M059J (cell line): Measurements from ENCODE around the gene SLC29A3. TPM values are rescaled to one million over a fixed set of nuclear protein-coding genes. Genes with fewer than 3 reads are reported as not detected.
"Not testable (repeated sequence)": the region's sequence is repeated elsewhere in the genome, so short reads cannot be mapped to it uniquely, and the experiment has no call there.

Experiments used
- DNase-seq: peaks from one replicate; pipeline ENCODE4 v3.0.0-alpha.2; 2012; ENCODE audit warnings: low read depth
- total RNA-seq: library from RNA; depleted of rRNA; stranded (reverse); fragments of >200 nt; shearing (Covaris generic); gene quantifications from 2 replicates; pipeline ENCODE4 v1.2.3, GENCODE V29; 2014; rRNA removed

Gene SLC29A3
- total RNA-seq, result 1.2 and 2.7 TPM in 2 replicates

GRCh38 chr10:71319042-71319799 is at the start of gene SLC29A3:
TSS of gene SLC29A3 (plus strand) at chr10:71319259. CDS start at chr10:71319310, 51 bp downstream.
- peak; percentile 64 for DNase-seq

DNA sequence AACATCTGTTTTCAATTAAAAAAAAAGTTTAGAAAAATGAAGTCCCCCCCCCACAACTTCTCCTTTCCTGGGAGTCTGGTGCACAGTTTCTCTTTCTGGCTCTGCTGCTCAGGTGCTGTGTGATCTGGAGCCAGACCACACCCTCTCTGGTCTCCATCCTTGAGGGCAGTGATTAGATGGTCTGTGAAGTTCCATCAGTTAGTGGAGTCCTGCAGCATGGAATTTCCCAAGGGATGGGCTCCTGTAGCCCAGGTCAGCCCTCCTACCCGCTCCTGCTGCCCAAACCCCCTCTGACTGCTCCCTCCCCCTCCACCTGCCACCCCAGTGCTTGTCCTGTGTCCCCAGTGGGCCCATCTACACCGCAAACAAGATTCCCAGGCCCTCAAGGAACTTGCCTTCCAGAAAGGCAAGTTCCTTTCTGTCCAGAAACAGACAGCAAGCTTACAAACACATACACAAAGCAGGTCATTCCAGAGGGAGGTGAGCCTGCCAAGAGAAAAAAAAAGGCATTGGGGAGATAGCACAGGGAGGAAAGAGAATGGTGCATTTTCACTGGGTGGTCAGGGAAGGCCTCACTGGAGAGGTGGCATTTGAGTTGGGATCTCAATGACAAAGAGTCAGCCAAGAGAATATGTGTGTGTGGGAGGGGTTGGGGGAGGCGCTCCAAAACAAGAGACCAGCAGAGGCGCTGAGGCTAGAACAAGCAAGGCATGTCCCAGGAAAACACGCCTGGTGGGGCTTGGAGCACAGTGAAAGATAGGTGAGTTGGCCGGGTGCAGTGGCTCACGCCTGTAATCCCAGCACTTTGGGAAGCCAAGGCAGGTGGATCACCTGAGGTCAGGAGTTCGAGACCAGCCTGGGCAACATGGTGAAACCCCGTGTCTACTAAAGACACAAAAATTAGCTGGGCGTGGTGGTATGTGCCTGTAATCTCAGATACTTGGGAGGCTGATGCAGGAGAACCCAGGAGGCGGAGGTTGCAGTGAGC is 49.5 kb upstream of the SLC29A3 start:
- no peak for DNase-seq

GRCh38 chr10:71270301-71271220 is 48.5 kb upstream of the SLC29A3 start:
- peak; percentile 53 for DNase-seq

GRCh38 chr10:71271662-71272055 is 47.4 kb upstream of the SLC29A3 start:
- DNase-seq, result no peak

GRCh38 chr10:71272056-71272771 is 46.8 kb upstream of the SLC29A3 start:
- DNase-seq, result peak; percentile 36

DNA sequence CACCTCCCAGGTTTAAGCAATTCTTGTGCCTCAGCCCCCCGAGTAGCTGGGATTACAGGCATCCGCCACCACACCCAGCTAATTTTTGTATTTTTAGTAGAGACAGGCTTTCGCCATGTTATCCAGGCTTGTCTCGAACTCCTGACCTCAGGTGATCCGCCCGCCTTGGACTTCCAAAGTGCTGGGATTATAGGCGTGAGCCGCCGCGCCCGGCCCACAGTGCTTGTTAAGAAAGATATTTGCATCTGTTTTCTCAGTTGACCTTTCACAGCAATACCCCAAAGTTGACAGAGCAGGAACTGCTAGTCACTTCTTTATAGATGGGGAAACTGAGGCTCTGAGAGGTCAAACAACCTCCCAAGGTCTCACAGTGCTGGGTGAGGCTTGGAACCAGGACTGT is 46.1 kb upstream of the SLC29A3 start:
- DNase-seq, result not testable (repeated sequence)

- no peak for DNase-seq
These were observed 45.6 kb upstream of the SLC29A3 start for GRCh38 chr10:71273506-71273905.

GRCh38 chr10:71274901-71275796 is 43.9 kb upstream of the SLC29A3 start:
- no peak for DNase-seq

- DNase-seq, result no peak
These were observed 42.2 kb upstream of the SLC29A3 start for GRCh38 chr10:71276873-71277272.

DNA sequence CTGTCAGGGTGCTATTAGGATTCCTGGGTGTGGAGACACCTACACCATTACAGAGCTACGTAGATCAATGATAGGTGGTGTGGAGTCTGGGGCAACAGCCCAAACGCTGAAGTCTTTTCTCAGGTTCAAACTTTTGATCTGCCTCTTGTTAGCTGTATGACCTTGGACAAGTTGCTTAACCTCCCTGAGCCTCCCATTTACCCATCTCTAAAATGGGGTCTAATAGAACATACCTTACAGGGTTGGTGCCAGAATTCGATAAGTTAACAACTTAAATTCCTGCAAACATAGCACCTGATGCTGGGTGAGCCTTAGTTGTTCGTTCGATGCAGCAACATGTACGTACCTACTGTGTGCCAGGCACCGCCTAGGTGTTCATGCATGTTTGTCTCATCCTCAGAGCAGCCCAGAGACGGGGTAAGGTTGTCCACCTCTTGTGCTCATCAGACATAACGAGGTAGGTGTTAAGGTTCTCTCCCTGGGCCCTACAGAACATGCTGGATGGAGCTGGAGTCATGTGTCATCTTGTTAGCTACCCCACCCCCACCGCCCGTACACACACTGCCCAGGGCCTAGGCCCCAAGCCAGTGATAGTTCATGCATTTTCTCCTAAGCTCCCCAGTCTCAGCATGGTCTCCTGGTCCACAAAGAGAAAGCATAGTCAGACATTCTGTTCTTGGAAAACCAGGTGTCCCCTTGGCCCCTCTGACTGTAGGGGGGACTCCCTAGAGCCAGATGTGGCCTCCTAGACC is 41.0 kb upstream of the SLC29A3 start:
- DNase-seq, result no peak

DNA sequence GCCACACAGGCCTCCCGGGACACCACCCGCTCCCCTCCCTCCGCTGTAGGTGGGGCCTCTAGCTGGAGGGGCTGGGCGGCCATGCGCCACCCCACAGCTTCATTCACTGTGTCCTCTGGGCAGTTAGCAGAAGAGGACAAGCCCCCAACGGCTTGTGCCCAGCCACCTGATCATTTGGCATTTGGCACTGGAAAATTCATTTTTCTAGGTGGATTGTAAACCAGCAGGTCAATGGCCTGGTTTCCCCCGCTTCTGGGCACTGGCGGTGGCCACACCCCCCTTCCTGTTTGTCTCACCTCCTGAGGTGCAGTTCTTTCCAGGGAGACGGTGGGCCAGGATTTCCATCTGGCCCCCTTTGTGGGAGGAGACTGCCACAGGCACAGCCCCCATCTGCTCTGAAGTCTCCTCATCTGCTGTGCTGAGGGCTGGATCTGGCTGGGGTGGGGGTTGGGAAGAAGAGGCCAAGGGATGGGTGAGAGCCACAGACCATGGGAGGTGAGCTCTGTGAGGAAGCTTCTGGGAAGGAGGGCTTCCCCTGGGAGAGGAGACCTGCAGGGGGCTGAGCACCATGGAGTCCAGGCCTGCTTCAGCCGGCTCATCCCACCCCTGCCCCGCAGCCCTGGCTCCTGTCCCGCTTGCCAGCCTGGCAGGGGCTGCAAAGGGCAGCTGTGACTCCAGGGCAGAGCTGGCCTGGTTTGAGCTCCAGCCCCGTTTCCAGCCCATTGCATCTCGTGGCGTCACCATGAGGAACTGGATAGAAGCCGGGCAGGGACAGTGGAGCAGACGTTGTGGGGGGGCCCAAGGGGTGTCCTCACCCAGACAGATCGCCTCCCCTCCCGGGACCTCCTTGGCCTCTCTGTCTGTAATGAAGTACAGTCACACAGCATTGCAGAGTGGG is 40.1 kb upstream of the SLC29A3 start:
- DNase-seq, result no peak

DNA sequence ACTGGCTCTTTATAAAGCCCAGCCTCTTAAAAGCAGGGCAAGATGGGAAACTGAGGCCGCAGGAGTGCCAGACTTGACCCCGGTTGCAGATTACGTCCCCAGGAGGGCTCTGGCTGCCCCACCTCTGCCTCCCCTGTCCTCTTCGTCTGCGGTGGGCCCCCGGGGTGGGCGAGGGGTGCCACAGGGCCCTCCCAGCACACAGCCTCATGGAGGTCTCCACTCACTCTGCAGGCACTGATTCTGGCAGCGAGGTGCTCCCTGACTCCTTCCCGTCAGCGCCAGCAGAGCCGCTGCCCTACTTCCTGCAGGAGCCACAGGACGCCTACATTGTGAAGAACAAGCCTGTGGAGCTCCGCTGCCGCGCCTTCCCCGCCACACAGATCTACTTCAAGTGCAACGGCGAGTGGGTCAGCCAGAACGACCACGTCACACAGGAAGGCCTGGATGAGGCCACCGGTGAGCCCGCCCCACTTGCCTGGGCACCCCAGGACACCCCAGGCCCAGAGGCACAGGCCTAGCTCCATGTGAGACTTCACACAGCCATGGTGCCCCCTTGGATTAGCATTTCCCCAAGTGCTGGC is 39.4 kb upstream of the SLC29A3 start:
- no peak for DNase-seq

DNA sequence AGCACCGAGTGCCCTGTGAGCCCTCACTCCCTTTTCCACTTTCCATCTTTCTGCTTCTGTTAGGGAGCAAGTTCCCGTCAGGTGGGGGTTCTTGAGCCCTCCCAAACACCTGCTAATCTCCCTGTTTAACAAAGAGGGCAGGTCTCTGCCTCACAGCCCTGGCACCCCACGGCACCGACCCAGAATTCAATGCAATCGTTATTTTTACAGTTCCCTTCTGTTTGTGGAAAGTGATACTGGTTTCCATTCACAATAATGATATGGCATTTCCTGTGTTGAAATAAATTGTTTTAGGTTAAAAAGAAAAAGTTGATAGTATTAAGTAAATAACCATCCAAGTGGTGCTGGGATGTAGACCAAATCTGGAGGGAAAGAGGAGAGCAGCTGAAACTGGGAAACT is 38.8 kb upstream of the SLC29A3 start:
- no peak for DNase-seq

GRCh38 chr10:71280825-71281224 is 38.2 kb upstream of the SLC29A3 start:
- no peak for DNase-seq

DNA sequence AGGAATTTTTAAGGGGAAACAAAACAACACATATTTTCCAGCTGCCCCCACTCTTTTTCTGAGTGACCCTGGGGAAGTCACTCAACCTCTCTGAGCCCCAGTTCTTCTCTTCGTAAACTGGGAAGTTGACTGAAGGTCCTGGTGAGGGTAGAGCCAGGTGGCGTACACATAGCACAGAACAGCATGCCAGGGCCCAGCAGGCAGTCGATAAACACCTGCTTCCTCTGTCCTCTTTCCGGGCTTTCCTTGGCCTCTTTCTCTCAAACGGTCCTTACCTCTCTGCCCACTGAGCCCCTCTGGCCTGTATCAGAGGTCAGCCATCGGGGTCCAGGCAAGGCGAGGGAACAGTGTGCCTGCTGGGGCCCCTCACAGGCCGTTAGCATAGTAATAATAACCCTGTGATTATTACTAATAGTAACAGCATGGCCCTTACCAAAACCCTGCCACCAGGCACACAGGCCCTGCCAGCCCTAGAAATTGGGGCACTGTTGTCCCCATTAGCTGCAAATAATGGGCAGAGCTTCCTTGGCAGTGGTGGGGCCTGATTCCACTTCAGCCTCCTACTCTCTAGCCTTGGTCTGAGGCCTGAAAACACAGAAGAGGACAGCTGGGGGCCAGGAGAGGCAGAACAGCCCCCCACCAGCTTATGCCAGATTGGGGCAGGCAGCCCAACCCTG is 37.3 kb upstream of the SLC29A3 start:
- DNase-seq, result no peak

GRCh38 chr10:71282323-71282680 is 36.8 kb upstream of the SLC29A3 start:
- DNase-seq, result no peak

GRCh38 chr10:71283410-71283809 is 35.6 kb upstream of the SLC29A3 start:
- no peak for DNase-seq
